ENCODE results near the gene DXO. TPM values are rescaled to one million over a fixed set of nuclear protein-coding genes. Genes with fewer than 3 reads are reported as not detected.
"Not testable (repeated sequence)": the region's sequence is repeated elsewhere in the genome, so short reads cannot be mapped to it uniquely, and the experiment has no call there.

DXO gene
- 18.7 TPM for polyA plus RNA-seq (2012; ENCODE audit: low read depth, missing spikeins)

- peak; percentile 99 for DNase-seq (ENCODE audit: insufficient read length, low spot score)
- TF ChIP-seq POLR2AphosphoS5 (IDR thresholded peaks at IDR 0.05; ENCODE audit: low read depth, low read length), result no peak; the same call in 1 of the 2 replicates
- TF ChIP-seq POU2F2 (IDR thresholded peaks at IDR 0.05; ENCODE audit: low read depth, low read length), result peak; percentile 46; the same call in 1 of the 2 replicates
- peak; percentile 43 for TF ChIP-seq POLR2A (IDR thresholded peaks at IDR 0.05; ENCODE audit: low read depth, low read length)
- no peak for TF ChIP-seq PAX5 (IDR thresholded peaks at IDR 0.05; ENCODE audit: insufficient read depth, low read length, severe bottlenecking)
- TF ChIP-seq TAF1 (IDR thresholded peaks at IDR 0.05; ENCODE audit: low read depth, low read length), result no peak
- TF ChIP-seq SPI1 (IDR thresholded peaks at IDR 0.05; ENCODE audit: low read depth, low read length), result no peak
- peak; percentile 100 for FAIRE-seq
These were observed at the start of gene DXO for GRCh38 chr6:31971993-31972708. Gene DXO, minus strand, starts transcription at chr6:31972138. Its CDS starts 463 bp downstream, at chr6:31971675.

- FAIRE-seq; DNase-seq (ENCODE audit: insufficient read length, low spot score): not testable (repeated sequence)
These were observed 42.6 kb upstream of the DXO start, which contains the start of gene C4B for GRCh38 chr6:32014547-32014946. Gene C4B, plus strand, starts transcription at chr6:32014795. Its CDS starts 51 bp downstream, at chr6:32014846.

DNA sequence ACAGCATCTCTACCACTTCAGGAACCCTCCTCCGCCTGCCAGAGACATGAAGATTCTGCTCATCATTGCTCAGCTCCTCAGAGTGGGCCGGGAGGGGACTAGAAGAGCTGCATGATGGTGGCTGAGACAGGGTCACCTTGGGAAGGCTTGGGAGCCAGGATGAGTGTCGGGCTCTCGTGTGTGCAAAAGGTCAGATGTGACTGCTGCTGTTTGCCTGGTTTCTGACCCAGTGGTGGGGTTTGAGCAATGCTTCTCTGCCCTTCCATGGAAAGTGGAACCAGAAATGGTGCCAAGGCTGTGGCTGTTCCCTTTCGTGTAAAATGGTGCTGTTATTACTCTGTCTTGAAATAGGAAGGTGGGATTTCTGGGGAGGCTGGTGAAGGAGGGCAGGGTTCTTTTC, 41.8 kb upstream of the DXO start:
- FAIRE-seq; DNase-seq (ENCODE audit: insufficient read length, low spot score): not testable (repeated sequence)

DNA sequence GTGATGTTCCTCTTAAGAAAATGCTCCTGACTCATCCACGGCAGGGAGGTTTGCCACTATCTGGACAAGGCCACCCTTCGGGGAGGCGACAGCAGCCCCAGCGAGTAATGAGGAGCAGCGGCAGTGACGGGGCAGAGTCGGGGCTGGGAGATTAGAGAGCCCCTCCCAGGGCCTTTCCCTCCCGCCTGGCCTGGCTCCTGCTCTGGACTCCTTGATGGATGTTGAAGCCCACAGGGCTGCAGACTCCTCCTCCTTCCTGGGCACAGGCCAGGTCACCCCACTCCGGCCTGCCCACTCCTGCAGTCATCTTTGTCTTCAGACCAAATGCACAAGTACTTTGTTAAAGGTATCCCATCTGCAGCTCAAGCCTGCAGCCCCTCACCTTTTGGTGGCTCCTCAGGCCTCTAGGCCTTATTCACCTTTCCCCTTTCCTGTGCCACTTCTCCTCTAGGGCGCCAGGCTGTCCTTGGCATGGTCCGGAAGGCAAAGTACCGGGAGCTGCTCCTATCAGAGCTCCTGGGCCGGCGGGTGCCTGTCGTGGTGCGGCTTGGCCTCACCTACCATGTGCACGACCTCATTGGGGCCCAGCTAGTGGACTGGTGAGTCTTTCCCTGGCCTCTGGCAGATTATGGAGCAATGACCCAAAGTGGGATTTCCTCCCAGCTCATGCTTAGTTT, 41.1 kb upstream of the DXO start:
- DNase-seq (ENCODE audit: insufficient read length, low spot score); FAIRE-seq: not testable (repeated sequence)

DNA sequence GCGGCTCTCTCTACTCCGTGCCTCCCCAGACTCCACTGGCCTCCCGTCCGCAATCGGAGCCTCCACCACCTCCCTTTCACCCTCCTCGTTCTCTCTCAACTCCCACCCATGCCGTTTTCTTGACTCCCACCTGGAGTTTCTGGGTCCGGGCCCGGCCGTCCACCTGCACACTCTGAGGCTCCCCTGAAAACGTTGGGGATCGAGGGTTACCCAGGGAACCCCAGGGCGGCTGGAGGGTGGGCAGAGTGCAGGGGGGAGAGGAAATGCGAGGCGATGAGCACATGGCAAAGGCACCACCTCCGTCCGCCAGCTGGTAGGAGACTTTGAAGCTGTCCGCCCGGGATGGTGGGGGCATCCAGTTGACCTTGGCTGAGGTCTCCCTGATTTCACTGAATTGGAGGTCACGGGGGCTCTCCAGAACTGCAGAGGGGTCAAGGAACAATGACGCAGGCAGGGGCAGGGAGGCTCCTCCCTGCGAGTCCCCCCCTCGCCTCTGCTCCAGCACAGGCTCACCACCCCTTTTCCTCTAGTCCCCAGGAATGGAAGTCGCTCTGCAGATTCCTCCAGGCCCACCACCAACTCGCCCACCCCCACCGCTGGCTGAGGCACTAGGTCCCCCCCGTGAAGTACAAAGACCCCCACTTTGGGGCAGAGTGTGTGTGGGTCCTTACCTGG, 39.1 kb upstream of the DXO start:
- DNase-seq (ENCODE audit: insufficient read length, low spot score); FAIRE-seq: not testable (repeated sequence)

DNA sequence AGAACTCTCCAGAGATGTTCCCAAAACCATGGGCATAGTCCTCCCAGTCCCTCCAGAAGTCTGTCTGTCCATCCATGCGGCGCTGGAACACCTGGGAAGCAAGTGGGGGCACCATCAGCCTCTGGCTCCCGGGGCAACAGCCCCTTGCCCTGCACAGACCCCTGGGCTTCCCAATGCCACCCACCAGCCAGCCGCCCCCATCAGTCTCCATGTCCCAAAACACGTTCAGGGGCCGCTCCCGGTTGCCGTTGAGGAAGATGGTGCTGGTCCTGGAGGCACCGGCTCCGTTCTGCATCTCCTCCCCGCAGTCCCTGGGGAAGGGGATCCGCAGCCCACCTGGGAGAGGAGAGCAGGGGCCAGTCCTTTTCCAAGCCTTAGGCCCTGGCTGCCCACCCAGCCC, 37.6 kb upstream of the DXO start:
- DNase-seq (ENCODE audit: insufficient read length, low spot score); FAIRE-seq: not testable (repeated sequence)

- not testable (repeated sequence) for DNase-seq (ENCODE audit: insufficient read length, low spot score); FAIRE-seq
These were observed 36.7 kb upstream of the DXO start for GRCh38 chr6:32008616-32009015.

DNA sequence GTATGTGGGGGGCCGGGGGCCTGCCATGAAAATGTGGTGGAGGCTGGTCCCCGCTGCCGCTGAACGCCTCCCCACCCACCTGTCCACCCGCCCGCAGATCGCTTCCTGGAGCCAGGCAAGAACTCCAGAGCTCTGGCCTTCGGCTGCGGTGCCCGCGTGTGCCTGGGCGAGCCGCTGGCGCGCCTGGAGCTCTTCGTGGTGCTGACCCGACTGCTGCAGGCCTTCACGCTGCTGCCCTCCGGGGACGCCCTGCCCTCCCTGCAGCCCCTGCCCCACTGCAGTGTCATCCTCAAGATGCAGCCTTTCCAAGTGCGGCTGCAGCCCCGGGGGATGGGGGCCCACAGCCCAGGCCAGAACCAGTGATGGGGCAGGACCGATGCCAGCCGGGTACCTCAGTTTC, 36.1 kb upstream of the DXO start:
- FAIRE-seq; DNase-seq (ENCODE audit: insufficient read length, low spot score): not testable (repeated sequence)

GRCh38 chr6:32007086-32007485, 35.1 kb upstream of the DXO start:
- FAIRE-seq; DNase-seq (ENCODE audit: insufficient read length, low spot score): not testable (repeated sequence)

- not testable (repeated sequence) for FAIRE-seq; DNase-seq (ENCODE audit: insufficient read length, low spot score)
These were observed 34.1 kb upstream of the DXO start for GRCh38 chr6:32005991-32006529.

GRCh38 chr6:32005538-32005880, 33.6 kb upstream of the DXO start:
- not testable (repeated sequence) for FAIRE-seq; DNase-seq (ENCODE audit: insufficient read length, low spot score)

DNA sequence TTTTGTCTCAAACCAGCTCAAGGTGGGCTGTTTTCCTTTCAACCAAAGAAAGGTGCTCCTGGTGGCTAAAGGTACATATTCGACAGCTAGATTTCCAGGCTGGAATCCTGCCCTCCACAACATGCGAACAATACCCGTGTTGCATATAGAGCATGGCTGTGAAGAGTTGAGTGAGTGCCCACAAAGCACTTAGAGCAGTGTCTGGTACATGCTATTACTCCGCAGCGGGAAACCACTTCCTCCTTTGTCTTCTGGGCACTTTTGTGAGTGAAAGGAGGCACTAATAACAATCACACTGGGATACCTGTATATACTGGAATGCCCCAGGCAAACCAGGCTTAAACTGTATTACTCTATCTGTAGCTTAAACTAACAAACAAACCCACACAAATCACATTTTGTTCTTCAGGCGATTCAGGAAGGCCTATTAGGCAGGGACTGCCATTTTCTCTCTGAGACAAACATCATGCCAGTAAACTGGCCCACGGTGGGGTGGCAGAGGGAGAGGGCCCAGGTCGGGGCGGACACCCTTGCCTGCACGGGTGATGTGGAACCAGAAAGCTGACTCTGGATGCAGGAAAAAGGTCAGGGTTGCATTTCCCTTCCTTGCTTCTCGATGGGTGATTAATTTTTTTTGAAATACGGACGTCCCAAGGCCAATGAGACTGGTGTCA, 33.1 kb upstream of the DXO start:
- not testable (repeated sequence) for FAIRE-seq; DNase-seq (ENCODE audit: insufficient read length, low spot score)

- not testable (repeated sequence) for FAIRE-seq; DNase-seq (ENCODE audit: insufficient read length, low spot score)
These were observed 32.5 kb upstream of the DXO start for GRCh38 chr6:32004393-32004792.

DNA sequence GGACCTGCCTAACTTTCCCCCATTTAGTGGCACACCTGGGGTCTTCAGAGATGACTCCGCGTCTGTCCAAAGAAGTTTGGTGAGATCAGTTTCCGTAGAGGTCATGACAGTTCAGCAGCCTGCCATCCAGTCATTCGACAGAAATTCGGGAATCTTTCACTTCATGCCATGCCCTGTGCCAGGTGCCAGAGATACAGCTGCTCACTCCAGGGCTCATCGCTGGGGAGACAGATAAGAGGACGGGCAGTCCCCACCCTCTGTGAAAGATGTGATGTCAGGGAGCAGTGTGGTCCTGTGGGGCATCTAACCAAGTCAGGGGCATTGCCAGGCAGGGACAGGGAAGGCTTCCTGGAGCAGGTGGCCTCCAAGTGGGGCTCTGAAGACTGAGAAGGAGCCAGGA, 31.4 kb upstream of the DXO start:
- FAIRE-seq; DNase-seq (ENCODE audit: insufficient read length, low spot score): not testable (repeated sequence)

GRCh38 chr6:32002546-32003268, 30.8 kb upstream of the DXO start:
- not testable (repeated sequence) for DNase-seq (ENCODE audit: insufficient read length, low spot score); FAIRE-seq

DNA sequence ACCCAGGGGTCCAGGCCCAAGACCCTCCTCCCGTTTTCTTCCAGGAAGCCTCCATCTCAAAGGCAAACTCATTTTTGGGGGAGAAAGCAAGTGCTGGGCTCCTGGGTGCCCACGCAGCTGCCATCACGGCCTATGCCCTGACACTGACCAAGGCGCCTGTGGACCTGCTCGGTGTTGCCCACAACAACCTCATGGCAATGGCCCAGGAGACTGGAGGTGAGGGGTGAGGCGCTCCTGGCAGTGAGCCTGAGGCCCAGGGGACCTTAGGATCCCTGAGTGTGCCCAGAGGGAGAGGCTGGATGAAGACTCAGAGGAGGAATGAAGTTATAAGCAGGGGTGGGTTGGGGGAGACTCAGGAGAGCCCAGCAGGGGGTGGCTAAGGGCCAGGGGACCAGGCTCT, 24.4 kb upstream of the DXO start:
- not testable (repeated sequence) for FAIRE-seq; DNase-seq (ENCODE audit: insufficient read length, low spot score)

GRCh38 chr6:31994421-31994820, 22.5 kb upstream of the DXO start:
- DNase-seq (ENCODE audit: insufficient read length, low spot score); FAIRE-seq: not testable (repeated sequence)

Data from GM12891 (cell line).